GM19455 (cell line): Measurements from ENCODE around the gene STRA8.
"Not testable (repeated sequence)": the region's sequence is repeated elsewhere in the genome, so short reads cannot be mapped to it uniquely, and the experiment has no call there.

Experiments
- ATAC-seq: cut with Tn5 transposase; IDR thresholded peaks from one replicate; pipeline ENCODE4 v1.9.1; 2021; ENCODE audit not compliant: unreplicated experiment

The STRA8 gene

DNA sequence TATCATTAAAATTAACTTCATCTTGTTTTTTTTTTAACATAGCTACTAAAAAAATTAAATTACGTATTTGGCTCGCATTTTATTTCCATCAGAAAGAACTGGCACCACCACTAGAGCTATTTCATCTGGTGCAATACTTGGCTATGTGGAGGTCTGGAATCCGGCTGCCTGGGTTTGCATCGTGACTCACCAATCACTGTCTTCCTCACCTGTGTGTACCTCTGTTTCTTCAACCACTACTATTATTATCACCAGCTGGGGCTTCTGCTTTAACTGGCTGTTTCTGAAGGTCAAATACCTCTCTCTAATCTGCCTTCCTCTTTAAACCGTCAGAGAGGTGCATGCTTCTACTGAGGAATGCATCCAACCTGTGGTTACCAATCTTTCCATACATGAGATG is 28.8 kb upstream of the STRA8 start:
- ATAC-seq, result no peak

GRCh38 chr7:135205850-135206249 is 27.8 kb upstream of the STRA8 start:
- ATAC-seq, result no peak

DNA sequence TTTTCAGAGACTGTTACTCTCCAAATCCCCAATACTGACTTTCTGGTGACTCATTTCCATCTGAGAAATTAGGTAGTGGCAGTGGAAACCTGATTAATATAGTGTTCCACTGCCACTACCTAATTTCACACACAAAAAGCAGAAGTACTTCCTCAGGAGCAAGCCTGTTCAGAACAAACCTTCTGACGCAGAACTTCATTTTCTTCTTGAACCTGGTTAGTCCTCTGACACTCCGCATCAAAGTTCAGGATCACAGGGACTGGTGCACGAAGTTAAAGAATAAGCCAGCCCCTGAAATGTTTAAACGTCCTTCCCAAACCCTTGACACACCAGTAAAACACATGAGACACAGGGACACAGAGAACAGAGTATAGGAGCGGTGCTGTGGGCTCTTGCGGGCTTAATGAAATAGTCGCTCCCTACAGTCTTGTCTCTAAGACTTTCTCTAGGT is 26.7 kb upstream of the STRA8 start:
- ATAC-seq, result peak; percentile 20

DNA sequence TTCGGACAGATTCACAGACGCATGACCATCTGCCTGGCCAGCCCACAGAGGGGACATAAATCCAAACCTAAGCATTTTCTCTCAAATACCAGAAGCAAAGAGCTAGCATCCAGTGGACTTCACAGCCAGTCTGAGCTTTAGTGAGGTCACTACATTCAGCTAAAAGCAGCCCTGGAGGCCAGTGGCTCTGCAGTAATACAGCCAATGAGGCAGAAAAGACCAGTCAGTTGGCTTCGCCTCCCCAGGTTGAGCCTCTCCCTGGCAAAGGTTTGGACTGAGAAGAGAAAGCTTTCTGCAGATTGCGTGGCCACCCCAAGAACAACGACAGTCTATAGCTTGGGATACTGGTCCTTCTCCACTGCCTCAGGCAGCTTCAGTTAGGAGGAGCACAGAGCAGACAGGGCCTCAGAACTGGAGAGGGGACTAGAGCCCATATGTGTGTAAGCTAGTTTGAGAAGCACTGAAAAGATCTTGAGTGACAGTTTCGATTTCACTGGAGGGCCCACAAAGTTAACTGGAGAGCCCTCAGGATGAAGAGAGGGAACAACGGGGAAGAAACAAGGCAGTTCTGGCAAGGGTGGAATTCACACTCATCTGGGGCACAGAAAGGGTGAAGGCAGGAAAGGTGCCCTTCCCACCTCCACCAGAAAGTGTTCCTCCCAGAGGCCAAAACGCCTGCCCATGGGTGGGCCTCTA is 26.1 kb upstream of the STRA8 start:
- no peak for ATAC-seq

DNA sequence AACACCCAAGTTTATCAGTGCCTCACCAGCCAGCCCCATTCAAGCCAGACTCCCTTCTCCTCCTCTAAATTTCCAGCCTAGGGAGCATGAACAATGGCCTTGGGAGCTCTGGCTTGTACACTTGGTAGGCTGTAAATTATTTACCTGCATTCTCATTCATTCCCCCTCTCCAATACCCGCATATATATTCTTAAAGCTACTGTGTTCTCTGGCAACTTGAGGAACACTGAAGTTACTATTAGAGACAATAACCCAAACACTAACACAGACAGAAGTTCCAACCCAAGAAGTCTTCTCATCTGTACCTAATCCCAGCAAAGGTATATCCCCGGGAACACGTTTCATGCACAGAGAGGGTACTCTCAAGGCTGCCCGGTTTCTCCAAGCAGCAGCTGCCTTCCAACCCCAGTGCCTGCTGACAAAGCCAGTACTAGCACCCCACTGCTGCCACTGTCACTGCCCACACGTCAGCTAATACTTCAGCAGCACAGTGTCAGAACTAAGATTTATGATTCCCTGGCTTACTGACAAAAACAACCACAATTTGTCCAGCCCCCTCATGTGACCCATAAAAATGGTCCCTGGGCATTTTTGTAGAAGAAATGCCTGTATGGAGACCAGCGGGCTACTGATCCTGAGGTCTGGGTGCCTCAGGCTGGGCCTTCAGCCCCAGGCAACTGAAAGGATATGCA is 25.4 kb upstream of the STRA8 start:
- no peak for ATAC-seq

- ATAC-seq, result no peak
Measured at GRCh38 chr7:135209225-135209834, 24.3 kb upstream of the STRA8 start.

DNA sequence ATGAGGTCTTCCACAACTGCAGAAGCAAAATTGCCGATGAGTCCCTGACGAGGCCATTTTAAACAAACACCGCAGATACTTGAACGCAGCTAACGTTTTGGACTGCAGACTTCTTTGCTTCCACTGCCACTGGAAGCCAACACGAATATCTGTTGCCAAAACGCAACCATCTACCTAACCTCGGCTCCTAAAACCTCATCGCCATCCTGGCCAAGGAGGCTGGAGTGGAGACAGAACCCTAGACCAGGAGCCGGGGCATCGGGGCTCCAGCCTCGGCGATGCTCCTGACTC is 22.8 kb upstream of the STRA8 start:
- ATAC-seq, result no peak

- peak; percentile 84 for ATAC-seq
Measured at GRCh38 chr7:135211179-135211945, 22.3 kb upstream of the STRA8 start, which contains the start of gene WDR91. Gene WDR91, minus strand, starts transcription at chr7:135211526. Its CDS starts 24 bp downstream, at chr7:135211502.

GRCh38 chr7:135211946-135212685 is 21.5 kb upstream of the STRA8 start:
- ATAC-seq, result not testable (repeated sequence)

DNA sequence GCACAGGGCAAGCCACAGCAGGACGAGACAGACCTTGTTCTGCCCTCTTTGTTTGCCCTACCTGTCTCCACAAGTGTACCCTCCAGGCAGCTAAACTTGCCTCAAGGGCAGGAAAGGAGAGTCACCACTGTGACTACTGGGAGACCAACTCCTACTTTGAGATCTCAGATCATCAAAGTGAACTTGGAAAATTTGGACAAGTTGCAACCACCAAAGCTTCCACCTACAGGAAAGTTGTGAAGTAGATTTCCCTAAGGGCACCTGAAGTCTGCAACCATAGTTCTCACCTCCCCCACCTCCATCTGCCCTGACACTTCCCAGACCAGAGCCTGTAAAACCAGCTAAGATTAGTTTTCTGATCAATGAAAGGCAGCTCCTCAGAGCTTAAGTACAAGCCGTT is 19.8 kb upstream of the STRA8 start:
- no peak for ATAC-seq

GRCh38 chr7:135215180-135215579 is 18.5 kb upstream of the STRA8 start:
- ATAC-seq, result no peak

GRCh38 chr7:135215698-135216097 is 17.9 kb upstream of the STRA8 start:
- ATAC-seq, result no peak

DNA sequence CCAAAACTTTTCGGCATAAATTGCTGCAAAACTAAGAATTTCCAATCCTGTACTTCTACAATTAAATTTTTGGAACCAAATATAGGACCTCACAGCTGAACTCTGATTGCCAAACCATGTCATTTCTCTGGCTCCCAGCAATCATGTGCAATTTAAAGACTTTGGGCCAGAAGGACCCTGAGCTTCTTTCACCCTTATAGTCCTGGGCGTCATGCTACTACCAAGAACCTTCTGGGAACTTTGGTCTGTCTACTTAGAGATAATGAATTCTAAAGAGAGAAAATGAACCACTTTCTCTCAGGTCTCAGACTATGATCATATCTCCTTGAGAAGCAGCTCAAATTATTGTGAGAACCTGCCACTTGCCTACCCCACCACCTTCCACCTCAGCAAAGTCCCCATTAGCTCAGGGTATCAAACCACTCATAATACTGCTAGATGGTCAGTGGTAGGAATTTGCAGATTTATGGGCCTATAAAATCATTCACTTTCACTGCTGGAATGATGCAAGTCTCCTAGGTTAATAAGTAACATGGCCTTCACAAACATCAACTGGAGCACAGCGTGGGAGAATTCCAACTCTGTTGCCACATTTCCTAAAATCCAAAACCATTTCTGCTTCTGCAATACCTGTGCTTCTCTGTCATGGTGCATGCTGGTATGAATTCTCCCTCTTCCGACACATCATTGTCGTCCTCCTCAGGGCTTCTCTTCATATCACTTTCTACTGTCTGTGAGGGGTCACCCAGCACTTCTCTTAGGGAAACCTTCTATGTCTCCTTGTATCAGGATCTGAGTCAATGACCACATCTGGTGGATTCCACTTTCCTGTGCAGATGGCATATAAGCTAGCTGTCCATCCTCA is 15.8 kb upstream of the STRA8 start:
- no peak for ATAC-seq

DNA sequence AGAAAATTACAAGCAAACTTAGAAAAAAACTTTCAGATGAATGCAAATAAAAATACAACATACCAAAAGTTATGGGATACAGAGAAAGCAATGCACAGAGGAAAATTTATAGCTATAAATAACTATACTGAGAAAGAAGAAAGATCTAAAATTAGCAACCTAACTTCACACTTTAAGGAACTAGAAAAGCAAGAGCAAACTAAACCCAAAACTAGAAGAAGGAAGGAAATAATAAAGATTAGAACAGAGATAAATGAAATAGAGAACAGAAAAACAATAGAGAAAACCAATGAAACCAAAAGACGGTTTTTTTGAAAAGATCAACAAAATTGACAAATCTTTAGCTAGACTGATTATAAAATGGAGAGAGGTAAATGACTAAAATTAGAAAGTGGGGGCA is 9.6 kb upstream of the STRA8 start:
- no peak for ATAC-seq

- ATAC-seq, result no peak
Measured at GRCh38 chr7:135231686-135232085, 2.0 kb upstream of the STRA8 start.

DNA sequence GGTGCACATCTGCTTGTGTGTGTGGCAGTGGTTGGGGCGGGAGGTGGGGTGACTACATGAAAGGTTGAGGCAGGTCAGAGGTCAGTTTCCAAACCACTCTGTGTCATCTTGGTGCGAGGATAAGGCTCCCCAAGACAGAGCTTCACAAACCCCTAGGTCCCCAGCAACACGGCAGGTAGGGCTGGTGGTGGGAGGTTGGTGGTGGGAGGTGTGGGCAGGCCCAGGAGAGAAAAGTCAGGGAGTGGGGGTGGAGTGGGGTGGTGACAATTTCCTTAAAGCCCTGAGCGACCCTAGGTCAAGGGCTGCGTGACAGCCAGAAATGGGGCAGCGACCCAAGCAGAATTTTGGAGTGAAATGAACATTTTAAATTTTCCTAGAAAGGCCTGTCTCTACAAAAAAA is 1.6 kb upstream of the STRA8 start:
- no peak for ATAC-seq

DNA sequence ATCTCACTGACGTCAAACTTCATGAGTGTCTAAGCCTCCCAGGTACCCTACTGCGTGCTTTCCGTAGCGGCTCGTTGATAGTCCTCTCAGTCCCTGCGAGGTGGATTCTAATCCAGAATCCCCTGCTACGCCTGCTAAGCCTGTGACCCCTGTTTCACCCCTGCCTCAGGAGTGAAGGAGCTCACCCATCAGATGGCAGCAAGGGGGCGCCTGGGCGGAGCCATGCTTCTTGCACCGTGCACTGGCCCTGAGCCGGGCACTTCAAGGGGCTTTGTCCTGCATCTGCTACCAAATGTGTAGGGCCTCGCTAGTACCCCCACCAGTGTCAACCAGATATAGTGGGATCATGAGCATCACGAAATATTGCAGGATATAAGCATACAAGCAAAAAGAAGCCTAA is 918 bp upstream of the STRA8 start:
- ATAC-seq, result no peak

- ATAC-seq, result not testable (repeated sequence)
Measured at GRCh38 chr7:135234095-135234494, 457 bp downstream of the STRA8 start.

- no peak for ATAC-seq
Measured at GRCh38 chr7:135234727-135235126, 1.1 kb downstream of the STRA8 start.

DNA sequence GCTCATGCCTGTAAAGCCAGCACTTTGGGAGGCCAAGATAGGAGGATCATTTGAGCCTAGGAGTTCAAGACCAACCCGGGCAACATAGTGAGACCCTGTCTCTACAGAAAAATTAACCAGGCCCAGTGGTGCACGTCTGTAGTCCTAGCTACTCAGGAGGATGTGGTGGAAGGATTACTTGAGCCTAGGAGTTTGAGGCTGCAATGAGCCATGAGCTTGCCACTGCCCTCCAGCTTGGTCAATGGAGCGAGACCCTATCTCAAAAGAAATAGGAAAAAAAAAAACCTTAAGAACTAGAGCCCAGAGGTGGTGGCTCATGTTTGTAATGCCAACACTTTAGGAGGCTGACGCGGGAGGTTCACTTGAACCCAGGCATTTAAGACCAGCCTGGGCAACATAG is 2.2 kb downstream of the STRA8 start:
- ATAC-seq, result no peak
